CD14-positive monocyte (primary cell): ENCODE data around the gene KRTAP10-8. TPM values are rescaled to one million over a fixed set of nuclear protein-coding genes. Genes with fewer than 3 reads are reported as not detected.

Source experiments
- DNase-seq, 3 donors: peaks; one replicate each; pipeline ENCODE4 v3.0.0-alpha.2; 2011 to 2022
- H2AFZ ChIP-seq: 2 replicates; pipeline ENCODE4 v1.6.0; 2012; ENCODE audit warnings: mild to moderate bottlenecking, low read depth, low read length, inconsistent platforms; ENCODE audit not compliant: insufficient read depth, poor library complexity, severe bottlenecking
- H3K27ac ChIP-seq, 2 donors: 1 replicate in 1 of 2; 2 replicates in 1 of 2; pipeline ENCODE4 v1.5.1; 2012 to 2013; ENCODE audit warnings: low read length in 2 of 2, control low read depth in 1 of 2, inconsistent platforms in 1 of 2, low read depth in 1 of 2, mild to moderate bottlenecking in 1 of 2
- H3K27me3 ChIP-seq, 2 donors: one replicate each; pipeline versions ENCODE4 v1.6.0 to v1.6.1; 2011 to 2013; ENCODE audit warnings: low read length in 2 of 2; ENCODE audit not compliant: control insufficient read depth in 2 of 2, insufficient read depth in 2 of 2
- H3K36me3 ChIP-seq, 2 donors: replicated peaks in 1 of 2; 1 replicate in 1 of 2; 2 replicates in 1 of 2; pipeline versions ENCODE4 v1.5.1 to v1.6.1; 2012 to 2013; ENCODE audit warnings: low read length in 2 of 2, control low read depth in 1 of 2, inconsistent platforms in 1 of 2, mild to moderate bottlenecking in 1 of 2; ENCODE audit not compliant: insufficient read depth in 2 of 2, control insufficient read depth in 1 of 2
- H3K4me1 ChIP-seq, 2 donors: 1 replicate in 1 of 2; 2 replicates in 1 of 2; pipeline versions ENCODE4 v1.5.1 to v1.6.1; 2012 to 2013; ENCODE audit warnings: low read length in 2 of 2, control low read depth in 1 of 2, inconsistent platforms in 1 of 2, mild to moderate bottlenecking in 1 of 2, moderate library complexity in 1 of 2; ENCODE audit not compliant: insufficient read depth in 2 of 2, control insufficient read depth in 1 of 2
- H3K4me2 ChIP-seq: replicated peaks from 2 replicates; pipeline ENCODE3; 2012; ENCODE audit warnings: low read length, moderate library complexity, mild to moderate bottlenecking; ENCODE audit not compliant: poor library complexity, severe bottlenecking; ENCODE audit errors: extremely low read depth
- H3K4me3 ChIP-seq, 3 experiments: fragments of 200-600 bp in 1 of 3; sonication (generic) in 1 of 3; replicated peaks in 1 of 3; 1 replicate in 2 of 3; 2 replicates in 1 of 3; pipeline ENCODE4 v1.5.1; 2011 to 2013; ENCODE audit warnings: low read length in 3 of 3, mild to moderate bottlenecking in 3 of 3, control low read depth in 2 of 3, low read depth in 2 of 3, inconsistent platforms in 1 of 3, moderate library complexity in 1 of 3
- H3K79me2 ChIP-seq: 2 replicates; pipeline ENCODE4 v1.6.0; 2012; ENCODE audit warnings: mild to moderate bottlenecking, control low read depth, inconsistent platforms, low read length, moderate library complexity; ENCODE audit not compliant: insufficient read depth
- H3K9ac ChIP-seq: 2 replicates; pipeline ENCODE4 v1.6.0; 2017; ENCODE audit warnings: low read length, mild to moderate bottlenecking; ENCODE audit not compliant: insufficient read depth, poor library complexity, severe bottlenecking
- H3K9me3 ChIP-seq, 2 donors: replicated peaks in 1 of 2; 1 replicate in 1 of 2; 2 replicates in 1 of 2; pipeline versions ENCODE4 v1.5.1 to v1.6.1; 2012 to 2013; ENCODE audit warnings: low read length in 2 of 2, control low read depth in 1 of 2; ENCODE audit not compliant: control insufficient read depth in 1 of 2, insufficient read depth in 1 of 2
- H4K20me1 ChIP-seq: 2 replicates; pipeline ENCODE4 v1.6.0; 2012; ENCODE audit warnings: mild to moderate bottlenecking, low read length, control low read depth, moderate library complexity; ENCODE audit not compliant: insufficient read depth
- H3K27ac Mint-ChIP-seq, 7 donors: one replicate each; pipeline ENCODE4 v1.8.0; 2020; ENCODE audit warnings: mild to moderate bottlenecking in 7 of 7, mixed read lengths in 7 of 7, moderate library complexity in 6 of 7, inconsistent platforms in 2 of 7
- H3K27me3 Mint-ChIP-seq, 3 donors: one replicate each; pipeline ENCODE4 v1.8.0; 2021 to 2022; ENCODE audit warnings: low read depth in 3 of 3, mild to moderate bottlenecking in 3 of 3, mixed read lengths in 3 of 3, moderate library complexity in 3 of 3, inconsistent platforms in 1 of 3
- H3K36me3 Mint-ChIP-seq, 2 donors: one replicate each; pipeline ENCODE4 v1.8.0; 2020; ENCODE audit warnings: mixed read lengths in 2 of 2, inconsistent platforms in 1 of 2, mild to moderate bottlenecking in 1 of 2
- H3K4me1 Mint-ChIP-seq: one replicate; pipeline ENCODE4 v1.8.0; 2020; ENCODE audit warnings: mild to moderate bottlenecking, mixed read lengths
- H3K4me3 Mint-ChIP-seq, 2 donors: one replicate each; pipeline ENCODE4 v1.8.0; 2020; ENCODE audit warnings: mild to moderate bottlenecking in 2 of 2, mixed read lengths in 2 of 2, moderate library complexity in 1 of 2
- H3K9me3 Mint-ChIP-seq, 7 donors: one replicate each; pipeline ENCODE4 v1.8.0; 2020 to 2022; ENCODE audit warnings: mixed read lengths in 7 of 7, mild to moderate bottlenecking in 6 of 7, moderate library complexity in 6 of 7, inconsistent platforms in 2 of 7
- CTCF ChIP-seq: fragments of 200-600 bp; IDR thresholded peaks from one replicate; pipeline ENCODE4 v1.8.0; 2022; ENCODE audit warnings: antibody characterized with exemption, mild to moderate bottlenecking
- WGBS: methylation state at CpG from one replicate; pipeline ENCODE4 v1.1.5; 2013; ENCODE audit warnings: missing lambda C conversion rate; ENCODE audit not compliant: insufficient coverage; 5-methylcytosine and 5-hydroxymethylcytosine counted together
- intact Hi-C, 2 donors: fragments of 100-400 bp; cut with micrococcal nuclease; formaldehyde crosslinking; loops; one replicate each; pipeline versions ENCODE4 v1.15.0 to v1.15.1; 2023
- polyA plus RNA-seq, 3 donors: library from polyadenylated mRNA; depleted of rRNA in 1 of 3; unstranded in 2 of 3; stranded (reverse) in 1 of 3; fragments of 300-500 nt in 2 of 3; fragments of >200 nt in 1 of 3; fragmentation: Illumina TruSeq in 2 of 3; gene quantifications; 1 replicate in 2 of 3; 2 replicates in 1 of 3; pipeline ENCODE4 v1.2.3, GENCODE V29; 2012 to 2021

Gene KRTAP10-8
- polyA plus RNA-seq, 3 donors: not detected

GRCh38 chr21:44630440-44630839, 18.6 kb downstream of the KRTAP10-8 start:
- H3K4me2 ChIP-seq: no peak overlapping the region
- H3K27ac Mint-ChIP-seq: no peak overlapping the region
- no peak overlapping the region for H3K4me3 ChIP-seq
- H3K79me2 ChIP-seq: no peaks in the 10 kb centered on the region
- no peaks in the 10 kb centered on the region for H3K36me3 Mint-ChIP-seq
- H2AFZ ChIP-seq: no peak overlapping the region
- no peak overlapping the region for H3K27ac ChIP-seq
- H3K4me1 ChIP-seq: no peaks in the 10 kb centered on the region
- 80% methylated on average over 1 of the region's 2 CpGs for WGBS
- peaks cover 19 to 30% of the 10 kb centered on the region in 2 donors for H3K9me3 ChIP-seq
- no peak overlapping the region for H3K4me3 Mint-ChIP-seq
- H3K27me3 ChIP-seq: no peaks in the 10 kb centered on the region
- no peak overlapping the region for H3K9ac ChIP-seq
- no peaks in the 10 kb centered on the region for H3K4me1 Mint-ChIP-seq
- TF ChIP-seq CTCF: no peak
- peaks cover 6 to 21% (median 9%) of the 10 kb centered on the region in 3 donors for H3K27me3 Mint-ChIP-seq
- intact Hi-C loops: no loop called here
- DNase-seq: no peak
- no peaks in the 10 kb centered on the region for H4K20me1 ChIP-seq
- H3K36me3 ChIP-seq: no peaks in the 10 kb centered on the region
- H3K9me3 Mint-ChIP-seq: peaks cover 23 to 50% (median 40%) of the 10 kb centered on the region in 7 donors

GRCh38 chr21:44632067-44632466, 20.2 kb downstream of the KRTAP10-8 start:
- no peak overlapping the region for H3K27ac ChIP-seq
- H3K36me3 ChIP-seq: no peaks in the 10 kb centered on the region
- H2AFZ ChIP-seq: no peak overlapping the region
- H3K9ac ChIP-seq: no peak overlapping the region
- no peak for DNase-seq
- H3K4me3 Mint-ChIP-seq: no peak overlapping the region
- intact Hi-C loops: no loop called here
- H3K36me3 Mint-ChIP-seq: no peaks in the 10 kb centered on the region
- no peak overlapping the region for H3K4me2 ChIP-seq
- H3K9me3 Mint-ChIP-seq: peaks cover 18 to 41% (median 32%) of the 10 kb centered on the region in 7 donors
- H3K4me1 ChIP-seq: no peaks in the 10 kb centered on the region
- no peaks in the 10 kb centered on the region for H3K4me1 Mint-ChIP-seq
- no CpG with 5 or more reads among the region's 1 CpG for WGBS
- no peak overlapping the region for H3K27ac Mint-ChIP-seq
- H3K4me3 ChIP-seq: no peak overlapping the region
- H3K27me3 Mint-ChIP-seq: peaks cover 4 to 22% (median 6%) of the 10 kb centered on the region in 3 donors
- H3K27me3 ChIP-seq: no peaks in the 10 kb centered on the region
- no peaks in the 10 kb centered on the region for H3K79me2 ChIP-seq
- peaks cover 19 to 27% of the 10 kb centered on the region in 2 donors for H3K9me3 ChIP-seq
- no peaks in the 10 kb centered on the region for H4K20me1 ChIP-seq
- TF ChIP-seq CTCF: no peak
